Upper lobe of left lung (tissue), 6 donors: ENCODE measurements around the gene FGFR1OP2. TPM values are rescaled to one million over a fixed set of nuclear protein-coding genes. Genes with fewer than 3 reads are reported as not detected.

Experiments used
- ATAC-seq, 2 donors: fragments of 200-7000 bp; cut with Tn5 transposase; one replicate each; pipeline ENCODE4 v1.9.1; 2022; ENCODE audit warnings: mild to moderate bottlenecking in 2 of 2, moderate library complexity in 2 of 2; ENCODE audit not compliant: low FRiP score in 2 of 2
- DNase-seq, 2 donors: peaks; one replicate each; pipeline ENCODE4 v3.0.0-alpha.2; 2019 to 2020
- H3K27ac ChIP-seq, 4 donors: fragments of 200-600 bp; sonication (generic); one replicate each; pipeline ENCODE4 v1.5.1; 2016 to 2019
- H3K27me3 ChIP-seq, 4 donors: fragments of 200-600 bp; sonication (generic); one replicate each; pipeline ENCODE4 v1.5.1; 2017 to 2019
- H3K36me3 ChIP-seq, 4 donors: fragments of 200-600 bp; sonication (generic); one replicate each; pipeline ENCODE4 v1.5.1; 2016 to 2019
- H3K4me1 ChIP-seq, 4 donors: fragments of 200-600 bp; sonication (generic); one replicate each; pipeline ENCODE4 v1.5.1; 2018 to 2019
- H3K4me3 ChIP-seq, 4 donors: fragments of 200-600 bp; sonication (generic); one replicate each; pipeline ENCODE4 v1.5.1; 2017 to 2019; ENCODE audit warnings: mild to moderate bottlenecking in 2 of 4, moderate library complexity in 1 of 4
- H3K9me3 ChIP-seq, 4 donors: fragments of 200-600 bp; sonication (generic); one replicate each; pipeline ENCODE4 v1.5.1; 2018 to 2019
- EP300 ChIP-seq, 4 donors: sonication (generic); formaldehyde crosslinking; IDR thresholded peaks; one replicate each; pipeline ENCODE4 v1.5.1; 2017; ENCODE audit warnings: antibody characterized with exemption in 4 of 4, control low read depth in 2 of 4
- POLR2A ChIP-seq, 4 donors: fragments of 450-650 bp; IDR thresholded peaks; one replicate each; pipeline ENCODE4 v1.5.1; 2016 to 2017; ENCODE audit warnings: antibody characterized with exemption in 4 of 4, mild to moderate bottlenecking in 2 of 4
- POLR2AphosphoS5 ChIP-seq, 2 donors: sonication (generic); formaldehyde crosslinking; IDR thresholded peaks; one replicate each; pipeline ENCODE4 v1.5.1; 2017; ENCODE audit warnings: antibody characterized with exemption in 2 of 2
- WGBS, 2 donors: methylation state at CpG; one replicate each; pipeline ENCODE4 v1.1.5; 2017 to 2018; 5-methylcytosine and 5-hydroxymethylcytosine counted together
- total RNA-seq, 6 donors: library from RNA; depleted of rRNA in 4 of 6; stranded (reverse); fragments of >200 nt in 4 of 6; gene quantifications; one replicate each; pipeline versions ENCODE4 v1.1.0 to v1.2.1, GENCODE V29; 2016 to 2021
- TF ChIP-seq, protein P1 (sequence below), 6 experiments: fragments of 450-650 bp in 4 of 6; fragments of 200-600 bp in 2 of 6; sonication (generic) in 2 of 6; IDR thresholded peaks; one replicate each; pipeline ENCODE4 v1.5.1; 2016 to 2019; ENCODE audit warnings: antibody characterized with exemption in 6 of 6
- donor health status: DM: no; HTN: no; CAD: no; lungs with moderate emphysema.
- donor health status: DM: no; HTN: yes; CAD: no; lungs with severe emphysema.

FGFR1OP2 gene
- total RNA-seq, 6 donors from 2014 or later = 30.3 to 89.7 (median 53.7) TPM

DNA sequence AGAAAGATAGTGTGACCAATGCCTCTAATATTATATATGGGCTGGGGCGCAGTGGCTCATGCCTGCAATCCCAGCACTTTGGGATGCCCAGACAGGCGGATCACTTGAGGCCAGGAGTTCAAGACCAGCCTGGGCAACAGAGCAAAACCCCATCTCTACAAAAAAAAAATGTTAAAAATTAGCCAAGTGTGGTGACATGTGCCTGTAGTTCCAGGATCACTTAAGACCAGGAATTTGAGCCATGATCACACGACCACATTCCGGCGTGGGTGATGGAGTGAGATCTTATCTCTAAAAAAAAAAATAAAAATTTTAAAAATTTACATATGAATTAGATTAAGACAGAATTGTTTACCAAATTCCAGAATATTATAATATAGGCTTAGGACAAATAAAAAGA is 63.9 kb downstream of the FGFR1OP2 start:
- peaks cover 0 to 26% (median 0%) of the 10 kb centered on the region in 4 donors for H3K36me3 ChIP-seq
- 73 to 91% methylated on average over 4 to 5 of the region's 5 CpGs for WGBS, 2 donors
- H3K4me3 ChIP-seq = no peak overlapping the region
- no peak for DNase-seq
- no peak for TF ChIP-seq POLR2A (IDR thresholded peaks at IDR 0.05)
- TF ChIP-seq, protein P1, sequence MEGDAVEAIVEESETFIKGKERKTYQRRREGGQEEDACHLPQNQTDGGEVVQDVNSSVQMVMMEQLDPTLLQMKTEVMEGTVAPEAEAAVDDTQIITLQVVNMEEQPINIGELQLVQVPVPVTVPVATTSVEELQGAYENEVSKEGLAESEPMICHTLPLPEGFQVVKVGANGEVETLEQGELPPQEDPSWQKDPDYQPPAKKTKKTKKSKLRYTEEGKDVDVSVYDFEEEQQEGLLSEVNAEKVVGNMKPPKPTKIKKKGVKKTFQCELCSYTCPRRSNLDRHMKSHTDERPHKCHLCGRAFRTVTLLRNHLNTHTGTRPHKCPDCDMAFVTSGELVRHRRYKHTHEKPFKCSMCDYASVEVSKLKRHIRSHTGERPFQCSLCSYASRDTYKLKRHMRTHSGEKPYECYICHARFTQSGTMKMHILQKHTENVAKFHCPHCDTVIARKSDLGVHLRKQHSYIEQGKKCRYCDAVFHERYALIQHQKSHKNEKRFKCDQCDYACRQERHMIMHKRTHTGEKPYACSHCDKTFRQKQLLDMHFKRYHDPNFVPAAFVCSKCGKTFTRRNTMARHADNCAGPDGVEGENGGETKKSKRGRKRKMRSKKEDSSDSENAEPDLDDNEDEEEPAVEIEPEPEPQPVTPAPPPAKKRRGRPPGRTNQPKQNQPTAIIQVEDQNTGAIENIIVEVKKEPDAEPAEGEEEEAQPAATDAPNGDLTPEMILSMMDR (IDR thresholded peaks at IDR 0.05) = no peak
- TF ChIP-seq EP300 (IDR thresholded peaks at IDR 0.05) = no peak
- TF ChIP-seq POLR2AphosphoS5 (IDR thresholded peaks at IDR 0.05) = no peak
- ATAC-seq = no peak
- no peak overlapping the region for H3K27ac ChIP-seq
- no peaks in the 10 kb centered on the region for H3K27me3 ChIP-seq
- peaks cover 7 to 16% (median 11%) of the 10 kb centered on the region in 4 donors for H3K4me1 ChIP-seq
- no peaks in the 10 kb centered on the region for H3K9me3 ChIP-seq

DNA sequence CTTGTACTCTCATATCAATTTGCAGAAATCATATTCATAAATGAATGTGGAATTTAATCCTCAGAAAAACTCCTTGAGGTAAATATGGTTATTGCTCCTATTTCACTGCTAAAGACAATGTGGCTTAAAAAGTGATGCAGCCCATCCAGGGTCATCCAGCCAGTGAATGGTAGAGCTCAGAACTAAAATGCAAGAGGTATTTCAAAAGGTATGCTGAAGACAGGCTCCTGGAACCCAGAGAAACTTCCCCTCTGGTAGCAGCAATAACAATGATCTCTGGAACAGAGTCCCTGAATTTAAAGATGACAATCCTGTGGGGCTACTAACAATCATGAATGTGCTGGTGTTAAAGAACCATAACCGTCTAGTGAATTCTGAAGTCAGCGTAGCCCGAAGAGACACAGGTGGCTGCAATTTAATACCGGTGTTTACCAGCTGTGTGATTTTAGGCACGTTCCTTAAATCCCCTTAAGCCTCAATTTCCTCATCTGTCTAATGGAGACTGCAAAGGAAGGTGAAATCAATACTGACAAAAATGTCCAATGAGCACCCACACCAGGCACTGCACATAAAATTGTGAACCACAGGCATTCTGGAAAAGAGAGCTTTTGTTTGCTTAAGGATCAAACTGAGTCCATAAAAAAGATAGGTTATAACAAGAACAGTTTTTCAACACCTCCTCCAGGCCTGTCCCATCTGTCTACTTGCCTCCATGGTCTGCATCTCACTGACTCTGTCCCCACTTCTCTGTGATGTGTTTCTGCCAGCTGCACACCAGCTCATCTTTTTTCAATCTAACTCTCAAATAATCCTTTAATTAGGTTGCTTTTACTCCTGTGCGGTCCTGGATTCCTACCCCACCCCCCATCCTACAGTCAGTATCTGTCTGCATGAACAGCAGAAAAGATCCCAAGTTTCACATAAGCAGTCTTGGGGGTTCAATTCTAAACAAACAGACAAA is 65.4 kb downstream of the FGFR1OP2 start:
- Histone ChIP-seq H3K4me3 (no peak overlapping the region), H3K4me1 (peaks cover 7 to 22% (median 11%) of the 10 kb centered on the region in 4 donors), H3K36me3 (peaks cover 0 to 18% (median 0%) of the 10 kb centered on the region in 4 donors), H3K9me3 (no peaks in the 10 kb centered on the region), H3K27ac (no peak overlapping the region), H3K27me3 (no peaks in the 10 kb centered on the region)
- ATAC-seq (no peak), DNase-seq (no peak)
- no peak for TF ChIP-seq POLR2A (IDR thresholded peaks at IDR 0.05)
- TF ChIP-seq POLR2AphosphoS5 (IDR thresholded peaks at IDR 0.05) = no peak
- TF ChIP-seq EP300 (IDR thresholded peaks at IDR 0.05) = no peak
- WGBS, 2 donors = 84 to 87% methylated on average over 6 of the region's 6 CpGs

DNA sequence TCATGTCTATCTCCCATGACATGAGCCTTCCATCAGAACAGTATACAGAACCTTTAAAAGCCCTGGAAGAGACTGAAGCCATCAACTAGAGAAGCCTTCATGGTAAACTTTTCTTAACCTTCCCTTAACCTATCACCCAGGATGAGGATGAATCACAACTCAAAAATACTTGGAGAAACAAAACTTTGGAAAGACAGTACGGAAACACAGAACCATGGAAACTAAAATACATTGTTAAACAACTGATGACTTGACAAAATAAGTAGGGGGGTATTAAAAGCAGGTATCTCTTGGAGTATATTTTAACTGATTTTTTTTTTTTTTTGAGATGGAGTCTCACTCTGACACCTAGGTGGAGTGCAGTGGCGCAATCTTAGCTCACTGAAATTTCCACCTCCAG is 67.2 kb downstream of the FGFR1OP2 start:
- Histone ChIP-seq H3K36me3 (peaks cover 0 to 6% (median 0%) of the 10 kb centered on the region in 4 donors), H3K4me3 (no peak overlapping the region), H3K4me1 (peaks cover 8 to 25% (median 17%) of the 10 kb centered on the region in 4 donors), H3K27ac (no peak overlapping the region), H3K27me3 (no peaks in the 10 kb centered on the region), H3K9me3 (no peaks in the 10 kb centered on the region)
- DNase-seq = no peak
- 93 to 97% methylated on average over 2 of the region's 2 CpGs for WGBS, 2 donors
- no peak for ATAC-seq
- TF ChIP-seq POLR2AphosphoS5 (IDR thresholded peaks at IDR 0.05) (no peak), EP300 (IDR thresholded peaks at IDR 0.05) (no peak), POLR2A (IDR thresholded peaks at IDR 0.05) (no peak)
- TF ChIP-seq, protein P1 (IDR thresholded peaks at IDR 0.05) = no peak

DNA sequence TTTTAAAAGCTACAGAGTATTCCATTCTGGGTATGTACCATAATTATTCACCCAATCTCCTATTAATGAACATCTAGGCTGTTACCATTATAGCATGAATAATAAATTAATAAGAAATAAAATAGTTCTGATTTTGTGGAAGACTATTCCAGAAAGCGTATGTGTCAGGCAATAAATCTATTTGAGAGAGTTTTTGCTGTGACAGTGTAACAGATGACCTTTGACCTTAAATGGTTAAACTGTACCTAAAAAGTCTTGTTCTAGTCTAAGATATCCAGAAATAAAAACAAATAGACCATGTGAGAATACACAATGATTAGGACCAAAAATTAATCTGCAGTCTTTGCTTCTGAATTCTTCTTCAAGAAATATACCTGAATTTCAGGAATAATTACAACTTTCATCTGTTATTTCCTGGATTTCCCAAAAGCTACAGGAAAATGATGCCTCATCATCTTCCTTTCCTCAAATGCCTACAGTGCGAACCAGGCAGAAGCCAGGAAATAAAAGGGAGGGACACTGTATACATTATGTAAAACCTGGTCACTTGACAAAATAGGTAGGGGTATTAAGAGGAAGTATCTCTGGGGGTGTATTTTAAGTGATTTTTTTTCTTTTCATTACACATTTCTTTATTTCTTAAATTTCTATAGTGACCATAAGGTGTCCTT is 68.7 kb downstream of the FGFR1OP2 start:
- Histone ChIP-seq H3K9me3 (no peaks in the 10 kb centered on the region), H3K27me3 (no peaks in the 10 kb centered on the region), H3K4me1 (peaks cover 4 to 20% (median 13%) of the 10 kb centered on the region in 4 donors), H3K36me3 (no peaks in the 10 kb centered on the region), H3K4me3 (no peak overlapping the region), H3K27ac (no peak overlapping the region)
- DNase-seq (no peak), ATAC-seq (no peak)
- 70 to 77% methylated on average over 2 of the region's 2 CpGs for WGBS, 2 donors
- TF ChIP-seq POLR2AphosphoS5 (IDR thresholded peaks at IDR 0.05) (no peak), POLR2A (IDR thresholded peaks at IDR 0.05) (no peak), EP300 (IDR thresholded peaks at IDR 0.05) (no peak)
- TF ChIP-seq, protein P1 (IDR thresholded peaks at IDR 0.05) = no peak

DNA sequence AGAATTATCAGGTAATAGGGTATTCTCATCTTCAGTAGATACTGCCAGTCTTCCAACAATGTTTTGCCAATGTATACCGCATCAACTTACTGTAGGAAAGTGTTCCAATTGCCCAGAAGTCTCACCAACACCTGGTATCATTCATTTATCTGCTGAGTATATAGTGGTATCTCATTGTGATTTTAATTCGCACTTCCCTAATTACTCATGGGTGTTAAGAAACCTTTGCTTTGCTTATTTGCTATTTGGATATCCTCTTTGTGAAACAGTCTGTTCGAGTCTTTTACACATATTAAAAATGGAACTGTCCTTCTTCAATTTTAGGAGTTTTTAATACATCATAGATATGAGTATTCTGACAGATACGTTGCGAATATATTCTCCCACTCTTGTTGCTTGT is 69.8 kb downstream of the FGFR1OP2 start:
- ATAC-seq (no peak), DNase-seq (no peak)
- Histone ChIP-seq H3K4me3 (no peak overlapping the region), H3K27ac (no peak overlapping the region), H3K9me3 (no peaks in the 10 kb centered on the region), H3K4me1 (peaks cover 14 to 32% (median 24%) of the 10 kb centered on the region in 4 donors), H3K27me3 (no peaks in the 10 kb centered on the region), H3K36me3 (no peaks in the 10 kb centered on the region)
- WGBS, 2 donors = 84% methylated on average over 5 of the region's 5 CpGs
- TF ChIP-seq POLR2AphosphoS5 (IDR thresholded peaks at IDR 0.05) (no peak), EP300 (IDR thresholded peaks at IDR 0.05) (no peak), POLR2A (IDR thresholded peaks at IDR 0.05) (no peak)
- TF ChIP-seq, protein P1 (IDR thresholded peaks at IDR 0.05) = no peak
